GM15510 (cell line): Measurements from ENCODE around the gene GKN2.

Source experiments
- POLR2A ChIP-seq: IDR thresholded peaks from 3 replicates; pipeline ENCODE4 v1.6.1; 2011; ENCODE audit warnings: borderline replicate concordance; ENCODE audit not compliant: insufficient read length; ENCODE audit errors: extremely low read depth

Gene GKN2

GRCh38 chr2:68937346-68938055, 15.2 kb downstream of the GKN2 start:
- no peak for TF ChIP-seq POLR2A

GRCh38 chr2:68936889-68937288, 15.8 kb downstream of the GKN2 start:
- no peak for TF ChIP-seq POLR2A

GRCh38 chr2:68936427-68936826, 16.3 kb downstream of the GKN2 start:
- TF ChIP-seq POLR2A = no peak

DNA sequence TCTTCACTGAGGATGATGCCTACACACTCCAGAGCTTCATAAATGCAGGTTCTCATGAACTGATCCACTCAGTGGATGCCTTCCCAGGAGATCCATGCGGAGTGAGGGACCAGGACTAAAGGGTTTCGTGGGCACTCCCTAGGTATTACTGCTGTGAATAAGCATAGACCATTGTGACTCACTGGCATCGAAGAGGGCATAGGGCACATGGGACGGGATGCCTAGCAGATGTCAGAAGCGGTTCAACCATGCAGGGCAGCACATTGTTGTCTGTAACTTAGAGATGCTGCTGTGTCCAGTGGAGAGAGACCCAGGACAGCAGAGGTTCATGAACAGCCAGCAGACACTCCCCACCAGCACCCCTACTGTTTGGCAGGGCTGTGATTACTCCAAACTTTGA, 17.2 kb downstream of the GKN2 start:
- TF ChIP-seq POLR2A = no peak

GRCh38 chr2:68934021-68934420, 18.7 kb downstream of the GKN2 start:
- no peak for TF ChIP-seq POLR2A

DNA sequence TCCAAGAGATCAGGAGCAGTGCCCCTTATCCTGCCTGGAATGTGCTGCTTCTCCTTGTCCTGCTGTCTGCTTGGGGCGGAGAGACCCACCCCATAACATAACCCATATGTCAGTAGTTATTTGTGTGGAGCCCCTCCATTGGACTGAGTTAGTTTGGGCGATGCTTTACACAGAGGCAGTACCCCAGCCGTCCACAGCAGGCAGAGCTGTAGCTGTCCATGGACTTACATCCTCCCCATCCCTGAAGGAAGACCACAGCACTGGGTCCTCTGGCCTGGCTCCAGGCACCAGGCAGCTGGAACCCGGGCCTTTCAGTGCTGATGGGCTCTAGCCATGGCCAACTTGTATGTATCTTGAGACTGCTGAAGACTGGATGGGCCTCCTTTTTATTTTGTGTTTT, 20.3 kb downstream of the GKN2 start:
- TF ChIP-seq POLR2A = no peak

GRCh38 chr2:68931799-68932198, 20.9 kb downstream of the GKN2 start:
- TF ChIP-seq POLR2A = no peak

GRCh38 chr2:68931149-68931711, 21.5 kb downstream of the GKN2 start:
- no peak for TF ChIP-seq POLR2A

DNA sequence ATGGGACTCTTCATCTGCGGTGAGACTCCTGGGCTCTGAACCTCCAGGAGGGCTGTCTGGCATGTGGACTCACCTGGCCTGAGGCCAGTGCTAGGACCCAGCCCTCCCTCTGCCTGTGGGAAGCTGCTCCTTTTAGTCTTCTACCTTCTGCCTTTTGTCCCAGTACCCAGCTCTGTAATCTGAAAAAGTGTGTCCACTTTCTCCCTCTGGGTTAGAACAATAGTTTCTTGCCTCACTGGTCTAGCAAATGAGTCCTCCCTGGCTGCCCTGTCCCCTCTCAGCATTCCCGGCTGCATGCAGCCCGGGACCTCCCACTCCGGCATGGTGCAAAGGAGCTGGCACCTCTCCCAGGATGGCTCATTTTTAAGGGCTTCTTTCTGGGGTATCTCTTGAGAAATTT, 25.9 kb downstream of the GKN2 start:
- no peak for TF ChIP-seq POLR2A

GRCh38 chr2:68925295-68925896, 27.3 kb downstream of the GKN2 start:
- no peak for TF ChIP-seq POLR2A

- no peak for TF ChIP-seq POLR2A
These were observed 31.0 kb downstream of the GKN2 start for GRCh38 chr2:68921646-68922045.

DNA sequence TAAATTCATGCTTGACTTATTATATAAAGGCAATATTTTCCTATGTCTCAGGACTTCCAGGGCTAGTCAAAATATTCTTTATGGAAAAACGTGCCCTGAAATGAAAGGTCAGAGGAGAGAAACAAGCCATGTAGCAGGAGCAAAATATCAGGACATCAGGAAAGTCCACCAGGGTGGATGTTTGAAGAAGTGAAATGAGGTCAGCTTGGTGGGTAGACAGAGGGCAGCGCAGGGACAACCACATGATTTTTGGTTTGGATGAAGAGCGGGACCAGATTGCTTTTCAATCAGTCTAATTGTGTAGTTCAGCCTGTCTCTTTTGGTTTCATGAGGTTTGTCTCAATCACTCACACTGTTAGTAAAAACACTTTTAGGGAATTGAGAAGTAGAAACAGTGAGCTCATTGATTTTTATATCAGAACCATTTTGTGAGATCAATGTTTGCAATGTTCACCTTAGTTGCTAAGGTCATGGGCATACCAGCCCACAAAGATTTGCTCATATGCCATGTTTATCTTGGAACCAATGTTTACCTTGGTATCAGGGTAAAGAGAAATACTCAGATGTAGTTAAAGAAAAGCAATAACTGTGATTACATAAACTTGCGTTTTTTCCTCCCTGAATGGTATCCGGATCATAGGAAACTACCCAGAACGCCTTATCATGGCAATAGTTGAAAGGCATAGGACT, 32.1 kb downstream of the GKN2 start:
- TF ChIP-seq POLR2A = no peak

DNA sequence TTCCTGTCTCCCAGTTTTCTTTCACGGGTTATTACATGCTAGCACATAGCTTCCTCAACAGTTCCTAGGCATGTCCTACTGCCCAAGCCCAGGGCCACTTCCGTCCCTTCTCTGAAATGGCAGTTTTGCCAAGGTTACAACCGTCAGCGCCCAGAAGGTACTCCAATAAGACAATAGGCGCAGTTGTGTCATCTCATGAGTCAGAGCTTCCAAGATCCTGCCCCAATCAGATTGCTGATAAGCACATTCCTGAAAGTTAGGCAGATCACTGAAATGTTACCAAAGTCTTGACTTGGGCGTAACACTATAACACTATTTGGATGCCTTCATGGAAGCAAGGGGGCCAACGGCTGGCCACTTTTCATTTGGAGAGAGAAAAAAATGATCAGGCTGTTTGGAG, 34.2 kb downstream of the GKN2 start:
- no peak for TF ChIP-seq POLR2A

GRCh38 chr2:68917034-68917718, 35.5 kb downstream of the GKN2 start:
- no peak for TF ChIP-seq POLR2A

DNA sequence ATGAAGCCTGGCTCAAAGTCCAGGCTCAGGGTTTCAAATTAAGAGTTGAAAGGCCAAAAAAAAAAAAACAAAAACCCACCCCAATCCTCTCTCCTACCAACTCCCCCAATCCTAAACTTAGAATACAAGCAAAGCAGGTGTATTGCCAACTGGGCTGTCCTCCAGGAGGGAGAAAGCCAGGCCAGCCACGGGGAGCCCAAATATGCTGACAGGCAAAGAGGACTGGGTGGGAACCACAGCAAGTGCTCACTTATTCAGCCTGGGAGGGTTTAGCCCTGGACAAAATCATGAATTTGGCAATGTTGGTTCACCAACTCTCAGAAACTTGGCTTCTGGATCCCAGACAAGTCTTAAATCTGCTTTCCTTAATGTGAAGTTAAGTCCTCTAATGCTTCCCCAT, 36.5 kb downstream of the GKN2 start:
- no peak for TF ChIP-seq POLR2A
